CD4-positive, alpha-beta T cell treated with Interleukin-15 for 1 hour (primary cell): ENCODE results near the gene ABL1.

Experiments used
- DNase-seq: peaks from one replicate; pipeline ENCODE4 v3.0.0-alpha.2; 2020

ABL1 gene

DNA sequence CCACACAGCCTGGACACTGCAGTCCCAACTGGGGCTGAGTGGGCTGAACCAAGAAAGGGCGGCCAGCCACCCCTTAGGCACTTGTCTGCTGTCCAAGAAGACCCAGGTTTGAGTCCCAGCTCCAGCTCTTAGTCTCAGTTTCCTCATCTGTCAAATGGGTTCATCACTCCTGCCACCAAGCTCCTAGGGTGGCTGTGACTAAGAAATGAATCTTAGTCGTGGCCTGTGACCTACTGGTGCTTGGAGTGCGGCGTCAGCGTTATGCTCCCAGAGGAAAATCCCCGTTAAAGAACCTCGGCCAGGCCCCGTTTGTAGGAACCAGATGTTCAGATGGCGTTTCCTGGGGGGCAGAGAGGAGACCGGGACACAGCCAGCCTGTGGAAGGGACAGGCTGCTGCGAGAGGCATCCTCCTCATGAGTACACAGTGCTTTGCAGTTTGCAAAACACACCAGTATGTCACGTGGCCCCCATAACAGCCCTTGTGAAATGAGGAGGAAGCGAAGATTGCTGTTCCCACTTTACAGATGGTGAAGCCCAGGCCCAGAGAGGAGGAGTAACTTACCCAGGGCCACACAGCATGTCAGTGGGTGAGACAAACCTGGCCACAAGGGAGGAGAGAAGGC is 100.7 kb downstream of the ABL1 start:
- DNase-seq: no peak

- DNase-seq: no peak
Observed at GRCh38 chr9:130936285-130937117, 101.4 kb downstream of the ABL1 start.
